GM04503 (cell line): ENCODE results near the gene BOC.
A peak's percentile ranks its signal among the peaks of the same experiment; 100 is the strongest.

Experiments used
- DNase-seq: peaks from one replicate; pipeline ENCODE4 v3.0.0-alpha.2; 2012; ENCODE audit warnings: low read depth

Gene BOC

GRCh38 chr3:113223475-113224281, 12.3 kb downstream of the BOC start:
- no peak for DNase-seq

DNA sequence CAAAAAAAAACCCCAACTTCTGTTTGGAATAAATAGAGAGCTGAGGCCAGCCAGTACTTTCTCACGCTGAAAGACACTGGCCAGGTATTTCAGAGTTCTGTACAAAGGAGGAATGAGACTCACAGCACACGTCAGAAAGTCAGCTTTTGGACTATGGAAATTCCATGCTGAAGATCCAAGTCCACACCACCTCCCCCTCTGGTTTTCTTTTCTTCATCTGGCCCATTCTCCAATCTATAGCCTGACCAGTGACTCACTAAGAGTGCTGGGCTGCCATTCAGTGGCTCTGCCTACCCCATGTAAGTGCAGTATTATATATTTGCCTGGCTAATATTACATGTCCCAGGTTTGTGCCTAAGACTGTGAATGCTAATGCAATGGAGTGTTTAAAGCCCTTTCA, 13.9 kb downstream of the BOC start:
- DNase-seq = no peak

- DNase-seq = no peak
Measured at GRCh38 chr3:113226491-113226890, 15.1 kb downstream of the BOC start.

DNA sequence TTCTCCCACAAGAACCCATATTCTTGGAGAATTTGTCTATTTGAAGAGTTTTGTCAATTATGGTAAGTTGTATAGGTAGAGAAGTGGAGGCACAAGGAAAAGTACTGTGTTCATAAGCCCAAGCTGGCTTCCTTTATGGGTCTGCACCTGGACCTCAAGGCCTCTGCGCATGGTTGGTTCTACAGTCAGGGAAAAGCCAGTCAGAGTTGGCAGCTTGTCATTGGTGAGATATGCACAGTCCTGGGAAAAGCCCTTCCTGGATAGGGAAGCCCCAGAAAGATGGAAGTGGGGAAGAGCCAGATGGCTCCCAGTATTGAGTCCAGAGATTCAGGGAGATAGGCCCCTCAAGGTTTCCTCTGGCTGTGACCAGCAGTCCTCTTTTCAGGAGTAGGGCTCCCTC, 15.8 kb downstream of the BOC start:
- DNase-seq = no peak

DNA sequence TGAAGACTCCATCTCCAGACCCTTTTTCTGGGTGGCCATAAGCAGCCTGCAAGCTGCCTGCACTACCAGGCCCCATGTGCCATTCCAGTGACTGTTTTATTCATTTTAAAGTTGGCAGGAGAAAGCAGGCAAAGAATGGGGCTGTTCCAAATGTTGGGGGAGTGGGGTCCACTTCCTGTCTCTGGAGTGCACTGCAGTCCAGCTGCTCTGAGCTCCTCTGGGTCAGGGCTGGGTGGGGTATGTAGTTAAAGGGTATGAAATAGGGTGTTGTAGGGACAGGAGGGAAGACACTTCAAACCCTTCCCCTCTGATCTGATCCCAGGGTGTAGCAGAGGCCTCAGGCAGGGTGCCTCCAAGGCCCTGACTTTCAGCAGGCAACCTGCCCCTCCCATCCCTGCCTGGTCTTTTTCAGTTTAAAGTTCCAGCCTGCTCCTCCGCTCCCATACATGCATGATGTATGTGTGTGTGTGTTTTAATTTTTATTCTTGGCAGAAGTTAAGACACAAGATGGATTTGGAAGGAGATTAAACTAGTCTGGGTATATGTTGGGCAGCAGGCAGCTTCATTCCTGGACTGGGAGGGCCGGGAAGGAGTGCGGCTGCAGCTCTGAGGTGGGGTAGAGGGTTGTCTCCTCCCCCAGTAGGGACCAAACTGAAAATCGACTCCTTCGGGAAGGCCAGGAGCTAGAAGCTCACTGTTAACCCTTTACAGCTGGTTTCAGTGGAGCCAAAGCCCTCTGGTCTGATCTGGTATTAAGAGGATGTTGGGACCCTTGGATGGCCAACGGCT, 17.3 kb downstream of the BOC start:
- no peak for DNase-seq

DNA sequence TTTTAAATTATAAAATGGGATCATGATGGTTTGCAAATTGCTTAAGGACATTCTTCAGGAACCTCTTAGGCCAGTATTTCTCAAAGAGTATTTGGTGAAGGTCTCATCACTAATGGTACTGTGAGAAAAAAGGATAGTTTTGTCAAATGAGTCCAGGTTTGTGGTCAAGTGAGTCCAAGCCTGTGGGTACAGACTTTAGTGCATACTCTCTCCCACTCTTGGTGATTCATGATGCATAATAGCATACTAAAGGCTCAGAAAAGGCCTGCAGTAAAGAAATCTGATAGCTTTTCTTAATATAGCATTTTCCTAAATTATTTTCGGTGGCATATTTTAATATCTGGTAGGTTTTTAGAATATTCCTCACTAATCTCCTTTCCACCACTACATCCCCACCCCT, 20.0 kb downstream of the BOC start:
- DNase-seq = peak; percentile 51

GRCh38 chr3:113231827-113232253, 20.5 kb downstream of the BOC start:
- DNase-seq = peak; percentile 42

DNA sequence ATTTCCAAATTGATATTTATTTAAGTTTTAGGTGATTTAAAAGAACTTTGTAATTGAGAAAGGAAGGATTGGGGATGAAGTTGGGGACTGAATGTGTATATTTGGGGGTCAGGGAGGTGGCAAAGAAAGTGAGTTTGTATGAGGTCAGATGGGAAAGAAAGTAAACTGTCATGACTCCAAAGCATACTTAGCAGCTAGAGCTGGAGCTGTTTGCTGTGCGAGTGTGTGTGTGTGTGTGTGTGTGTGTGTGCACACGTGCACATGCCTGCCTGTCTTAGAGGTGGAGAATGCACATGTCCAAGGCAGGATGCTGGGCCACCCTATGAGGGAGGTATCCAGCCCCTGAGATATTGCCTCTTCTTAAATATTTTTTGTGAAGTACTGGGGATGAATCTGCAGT, 21.0 kb downstream of the BOC start:
- no peak for DNase-seq

- DNase-seq = no peak
Measured at GRCh38 chr3:113233497-113233896, 22.1 kb downstream of the BOC start.

DNA sequence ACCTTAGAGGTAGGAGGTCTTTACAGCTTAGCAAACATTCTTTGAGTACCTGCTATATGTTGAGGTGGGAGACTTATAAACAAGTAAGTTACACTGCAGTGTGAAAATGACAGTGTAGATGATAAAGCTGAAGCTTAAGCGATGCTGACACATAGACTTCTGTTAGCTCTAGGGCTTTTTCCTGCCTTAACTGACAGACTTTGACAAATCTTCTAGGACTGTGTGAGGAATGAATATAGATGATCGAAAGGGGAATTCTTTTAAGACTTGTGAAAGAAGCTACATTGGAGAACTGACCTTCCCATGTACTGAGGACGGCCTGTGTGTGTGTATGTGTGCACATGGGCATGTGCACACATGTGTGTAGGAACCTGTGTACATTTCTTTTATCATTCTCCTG, 22.7 kb downstream of the BOC start:
- DNase-seq = no peak

- no peak for DNase-seq
Measured at GRCh38 chr3:113234688-113235260, 23.4 kb downstream of the BOC start.

DNA sequence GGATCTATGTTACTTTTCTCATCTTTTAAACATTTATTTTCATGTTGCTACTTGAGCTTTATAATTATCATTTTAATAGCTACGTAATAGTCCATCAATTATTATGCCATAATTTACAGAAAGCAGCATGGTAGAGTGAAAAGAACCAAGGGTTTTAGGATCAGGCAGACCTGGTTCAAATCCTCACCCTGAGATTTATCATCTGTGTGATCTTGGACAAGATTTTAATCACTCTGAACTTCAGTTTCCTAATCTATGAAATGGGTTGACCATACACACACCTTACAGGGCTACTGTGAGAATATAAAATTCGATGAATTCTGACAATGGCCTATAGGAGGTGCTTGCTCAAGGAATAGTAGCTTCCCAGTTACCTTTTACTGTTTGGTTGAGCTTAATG, 27.1 kb downstream of the BOC start:
- DNase-seq = no peak

DNA sequence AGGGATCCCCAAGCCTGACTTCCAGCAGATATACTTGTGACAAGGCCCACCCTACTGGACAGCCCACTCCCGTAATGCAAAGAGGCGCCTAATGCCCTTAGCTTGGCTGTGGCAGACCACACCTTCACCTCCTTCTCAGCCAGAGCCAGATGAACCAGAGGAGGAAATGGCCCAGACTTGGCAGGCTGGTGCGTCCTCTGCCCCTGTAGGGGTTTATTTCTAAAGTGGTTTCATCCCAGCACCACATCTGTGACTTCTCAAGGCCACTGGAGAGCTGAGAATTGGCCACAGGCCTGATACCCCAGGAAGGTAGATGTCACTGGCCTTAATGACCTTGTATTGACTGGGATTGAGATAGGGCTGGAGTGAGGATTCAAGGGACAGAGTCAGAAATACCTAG, 29.5 kb downstream of the BOC start:
- no peak for DNase-seq

DNA sequence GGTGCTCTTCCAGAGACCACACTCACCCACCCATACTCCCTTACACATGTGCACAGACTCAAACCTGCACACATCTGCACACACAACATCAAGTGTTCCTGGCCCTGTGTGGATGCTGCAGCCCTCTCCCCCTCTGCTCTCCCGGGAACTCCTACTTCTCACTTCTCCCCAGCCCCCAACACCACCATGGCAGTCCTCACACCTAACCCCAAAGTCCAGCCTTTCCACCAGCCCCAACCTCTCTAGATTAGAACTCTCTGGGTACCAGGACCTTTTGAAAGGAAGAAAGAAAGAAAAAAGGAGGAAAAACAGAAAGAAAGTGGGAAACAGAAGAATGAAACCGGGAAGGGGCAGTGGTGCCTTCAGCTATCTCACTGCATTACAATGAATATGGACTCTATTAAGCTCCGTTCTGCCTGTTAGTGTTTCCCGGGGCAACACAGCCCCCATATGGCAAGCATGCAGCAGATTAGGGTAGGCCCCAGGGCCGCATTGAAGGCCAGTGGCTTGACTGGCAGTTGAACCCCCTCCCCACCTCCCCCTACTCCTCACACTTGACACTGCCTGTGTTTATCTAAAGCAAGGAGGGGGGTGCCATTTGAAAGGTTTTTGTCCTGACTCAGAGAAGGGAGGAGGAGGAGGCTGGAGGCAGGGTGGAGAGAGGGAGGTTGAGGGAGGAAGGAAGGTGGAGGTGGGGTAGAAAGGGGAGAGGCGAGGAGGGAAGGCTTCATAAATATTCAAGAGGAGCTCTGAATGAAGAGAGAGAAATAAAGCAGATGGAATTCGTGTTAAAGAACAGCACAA, 30.1 kb downstream of the BOC start:
- DNase-seq = no peak

DNA sequence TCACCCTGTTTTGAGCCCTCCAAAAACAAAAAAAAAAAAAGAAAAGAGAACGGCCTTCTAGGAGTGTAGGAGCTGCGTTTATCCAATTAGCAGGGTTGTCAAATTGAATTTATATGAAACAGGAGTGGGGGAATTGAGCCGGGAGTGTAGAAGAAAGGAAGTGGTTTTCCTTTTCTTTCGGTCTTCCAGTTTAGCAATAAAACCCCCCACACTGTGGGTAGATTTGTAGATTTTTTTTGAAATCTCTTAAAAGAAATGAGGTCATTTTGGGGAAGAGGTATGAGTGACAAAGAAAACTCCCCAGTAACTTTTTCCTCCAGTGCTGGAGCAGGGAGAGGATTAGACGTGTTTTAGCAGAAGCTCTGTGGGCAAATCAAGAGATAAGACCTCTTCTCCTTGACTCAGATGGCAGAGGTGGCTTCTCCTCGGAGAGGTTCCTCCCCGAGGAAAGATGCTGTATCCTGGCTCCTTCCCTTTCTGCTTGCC, 30.8 kb downstream of the BOC start:
- no peak for DNase-seq

DNA sequence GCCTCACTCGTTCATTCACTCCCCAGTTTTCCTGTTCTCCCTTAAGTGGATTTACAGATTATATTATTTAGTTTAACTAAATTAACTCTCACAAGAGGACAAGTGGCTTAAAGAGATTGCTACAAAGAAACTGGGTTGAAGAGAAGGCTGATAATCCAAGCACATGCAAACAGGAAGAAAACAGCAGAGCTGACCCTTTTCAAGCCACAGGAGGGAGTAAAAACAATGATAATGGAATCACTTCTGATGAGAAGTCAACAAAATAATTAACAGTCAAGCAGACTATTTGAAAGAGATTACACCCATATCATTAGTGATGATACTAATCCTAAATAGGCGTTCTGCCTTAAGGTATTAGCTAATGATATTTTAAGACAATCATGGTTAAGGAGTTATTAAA, 31.7 kb downstream of the BOC start:
- no peak for DNase-seq

DNA sequence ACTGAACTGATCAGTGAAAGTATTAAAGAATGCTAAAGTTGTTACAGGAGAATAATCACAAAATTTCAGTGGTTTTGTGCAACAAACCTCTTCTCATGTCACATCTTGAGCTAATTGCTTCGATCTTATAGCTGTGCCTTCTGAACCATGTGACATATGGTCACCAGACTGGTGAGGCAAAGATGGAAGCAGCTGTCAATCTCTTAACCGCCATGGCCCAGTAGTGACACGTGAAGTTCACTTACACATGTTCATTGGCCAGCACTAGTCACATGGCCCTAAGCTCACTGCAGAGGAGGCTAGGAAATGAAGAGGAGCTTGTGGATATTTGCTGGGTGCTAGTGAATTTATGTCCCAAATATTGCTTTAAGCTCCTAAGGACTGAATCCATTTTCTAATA, 32.5 kb downstream of the BOC start:
- no peak for DNase-seq

- DNase-seq = no peak
Measured at GRCh38 chr3:113245761-113246161, 34.4 kb downstream of the BOC start.

DNA sequence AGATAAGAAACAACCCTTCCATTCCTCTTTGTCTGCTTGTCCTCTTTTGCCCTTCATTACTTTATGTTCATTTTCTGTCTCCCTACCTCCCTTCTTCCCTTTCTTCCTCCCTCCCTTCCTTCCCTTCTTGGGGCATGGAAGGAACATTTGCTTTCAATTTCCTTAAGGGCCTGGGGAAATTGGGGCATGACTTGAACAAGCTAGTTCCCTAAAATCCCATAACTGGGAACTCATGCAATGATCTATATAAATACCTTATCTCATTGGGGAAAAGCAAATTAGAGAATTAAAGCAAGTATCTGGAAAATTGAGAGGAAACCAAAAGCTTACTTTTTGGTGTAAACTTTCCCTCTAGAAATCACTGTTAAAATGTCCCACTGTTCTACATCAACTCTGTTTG, 35.7 kb downstream of the BOC start:
- DNase-seq = no peak

- DNase-seq = no peak
Measured at GRCh38 chr3:113247675-113248458, 36.5 kb downstream of the BOC start.

GRCh38 chr3:113249111-113249510, 37.8 kb downstream of the BOC start:
- DNase-seq = peak; percentile 81
